ENCODE measurements around the gene DCAF5. TPM values are rescaled to one million over a fixed set of nuclear protein-coding genes. Genes with fewer than 3 reads are reported as not detected.
A peak's percentile ranks its signal among the peaks of the same experiment; 100 is the strongest.

Gene DCAF5
- total and polyA plus RNA-seq, 2 of the 13 experiments (the other 11 are each of a cell fraction or from before 2014, with no cell fraction given), result 13.4 to 31.6 TPM

DNA sequence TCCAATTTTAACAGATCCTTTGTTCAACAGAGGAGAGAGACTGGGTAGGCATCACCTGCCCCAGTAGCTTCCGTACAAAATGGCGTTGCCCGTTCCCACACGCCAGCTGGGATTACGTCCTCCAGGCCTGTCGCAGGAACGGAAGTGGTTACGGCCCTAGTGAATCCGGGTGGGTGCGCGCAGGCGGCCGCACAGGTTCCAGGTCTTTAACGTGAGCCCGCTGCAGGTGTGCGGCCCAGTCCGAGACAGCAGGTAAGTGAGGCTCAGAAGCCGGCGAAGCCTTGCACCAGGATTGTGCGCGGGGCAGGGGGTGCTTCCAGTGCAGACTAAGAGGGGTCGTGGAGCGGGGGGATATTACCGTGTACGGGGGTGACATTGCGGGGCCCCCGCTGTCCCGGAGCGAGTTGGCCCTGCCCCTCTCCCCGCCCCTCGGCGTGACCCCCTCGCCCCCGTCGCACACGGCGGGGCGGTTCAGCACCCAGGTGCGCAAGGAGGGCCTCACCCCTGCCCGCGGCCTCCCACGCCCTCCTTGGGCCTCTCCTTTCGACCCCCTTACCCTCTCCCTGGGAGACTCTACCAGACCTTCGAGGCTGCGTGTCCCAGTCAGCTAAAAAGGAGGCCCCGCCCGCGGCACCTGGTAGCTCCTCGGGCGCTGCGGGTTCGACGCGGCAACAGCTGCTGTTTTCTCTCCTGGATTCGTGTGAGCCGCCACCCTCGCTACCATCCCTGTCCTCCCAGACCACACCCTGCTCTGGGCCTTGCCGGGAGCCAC lies 38.6 kb upstream of the DCAF5 start, which contains the start of gene EXD2 (continued):
- TF ChIP-seq, protein P1, sequence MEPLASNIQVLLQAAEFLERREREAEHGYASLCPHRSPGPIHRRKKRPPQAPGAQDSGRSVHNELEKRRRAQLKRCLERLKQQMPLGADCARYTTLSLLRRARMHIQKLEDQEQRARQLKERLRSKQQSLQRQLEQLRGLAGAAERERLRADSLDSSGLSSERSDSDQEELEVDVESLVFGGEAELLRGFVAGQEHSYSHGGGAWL (CRISPR knock-in tag; IDR thresholded peaks at IDR 0.05), result no peak
- TF ChIP-seq SALL2 (CRISPR knock-in tag; IDR thresholded peaks at IDR 0.05) (peak; percentile 94), DMTF1 (CRISPR knock-in tag; IDR thresholded peaks at IDR 0.05) (no peak), ZNF224 (CRISPR knock-in tag; IDR thresholded peaks at IDR 0.05) (no peak), MNT (IDR thresholded peaks at IDR 0.05) (no peak), HOXD1 (CRISPR knock-in tag; IDR thresholded peaks at IDR 0.05) (peak; percentile 80), ZNF550 (CRISPR knock-in tag; IDR thresholded peaks at IDR 0.05; ENCODE audit: borderline replicate concordance) (no peak), KLF15 (CRISPR knock-in tag; IDR thresholded peaks at IDR 0.05; ENCODE audit: borderline replicate concordance) (peak; percentile 77; the same call in 1 of the 2 replicates), RARG (CRISPR knock-in tag; IDR thresholded peaks at IDR 0.05; ENCODE audit: low read depth) (no peak), ZSCAN22 (CRISPR knock-in tag; IDR thresholded peaks at IDR 0.05) (no peak), ATAD3A (CRISPR knock-in tag; IDR thresholded peaks at IDR 0.05) (no peak), TRIM24 (CRISPR knock-in tag; IDR thresholded peaks at IDR 0.05) (no peak), MXI1 (IDR thresholded peaks at IDR 0.05; ENCODE audit: borderline replicate concordance, low read depth, low read length) (peak; percentile 71; the same call in 1 of the 3 replicates), PRPF4 (IDR thresholded peaks at IDR 0.05; ENCODE audit: low read depth, low read length, poor library complexity, severe bottlenecking) (no peak), HMG20A (CRISPR knock-in tag; IDR thresholded peaks at IDR 0.05; ENCODE audit: borderline replicate concordance) (0 out of 2 replicates have a peak, but pooled peaks have one; percentile 13), SETDB1 (CRISPR knock-in tag; IDR thresholded peaks at IDR 0.05; ENCODE audit: borderline replicate concordance) (no peak)
- TF ChIP-seq, protein P2, sequence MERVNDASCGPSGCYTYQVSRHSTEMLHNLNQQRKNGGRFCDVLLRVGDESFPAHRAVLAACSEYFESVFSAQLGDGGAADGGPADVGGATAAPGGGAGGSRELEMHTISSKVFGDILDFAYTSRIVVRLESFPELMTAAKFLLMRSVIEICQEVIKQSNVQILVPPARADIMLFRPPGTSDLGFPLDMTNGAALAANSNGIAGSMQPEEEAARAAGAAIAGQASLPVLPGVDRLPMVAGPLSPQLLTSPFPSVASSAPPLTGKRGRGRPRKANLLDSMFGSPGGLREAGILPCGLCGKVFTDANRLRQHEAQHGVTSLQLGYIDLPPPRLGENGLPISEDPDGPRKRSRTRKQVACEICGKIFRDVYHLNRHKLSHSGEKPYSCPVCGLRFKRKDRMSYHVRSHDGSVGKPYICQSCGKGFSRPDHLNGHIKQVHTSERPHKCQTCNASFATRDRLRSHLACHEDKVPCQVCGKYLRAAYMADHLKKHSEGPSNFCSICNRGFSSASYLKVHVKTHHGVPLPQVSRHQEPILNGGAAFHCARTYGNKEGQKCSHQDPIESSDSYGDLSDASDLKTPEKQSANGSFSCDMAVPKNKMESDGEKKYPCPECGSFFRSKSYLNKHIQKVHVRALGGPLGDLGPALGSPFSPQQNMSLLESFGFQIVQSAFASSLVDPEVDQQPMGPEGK (CRISPR knock-in tag; IDR thresholded peaks at IDR 0.05), result peak; percentile 96
- TF ChIP-seq, protein P3, sequence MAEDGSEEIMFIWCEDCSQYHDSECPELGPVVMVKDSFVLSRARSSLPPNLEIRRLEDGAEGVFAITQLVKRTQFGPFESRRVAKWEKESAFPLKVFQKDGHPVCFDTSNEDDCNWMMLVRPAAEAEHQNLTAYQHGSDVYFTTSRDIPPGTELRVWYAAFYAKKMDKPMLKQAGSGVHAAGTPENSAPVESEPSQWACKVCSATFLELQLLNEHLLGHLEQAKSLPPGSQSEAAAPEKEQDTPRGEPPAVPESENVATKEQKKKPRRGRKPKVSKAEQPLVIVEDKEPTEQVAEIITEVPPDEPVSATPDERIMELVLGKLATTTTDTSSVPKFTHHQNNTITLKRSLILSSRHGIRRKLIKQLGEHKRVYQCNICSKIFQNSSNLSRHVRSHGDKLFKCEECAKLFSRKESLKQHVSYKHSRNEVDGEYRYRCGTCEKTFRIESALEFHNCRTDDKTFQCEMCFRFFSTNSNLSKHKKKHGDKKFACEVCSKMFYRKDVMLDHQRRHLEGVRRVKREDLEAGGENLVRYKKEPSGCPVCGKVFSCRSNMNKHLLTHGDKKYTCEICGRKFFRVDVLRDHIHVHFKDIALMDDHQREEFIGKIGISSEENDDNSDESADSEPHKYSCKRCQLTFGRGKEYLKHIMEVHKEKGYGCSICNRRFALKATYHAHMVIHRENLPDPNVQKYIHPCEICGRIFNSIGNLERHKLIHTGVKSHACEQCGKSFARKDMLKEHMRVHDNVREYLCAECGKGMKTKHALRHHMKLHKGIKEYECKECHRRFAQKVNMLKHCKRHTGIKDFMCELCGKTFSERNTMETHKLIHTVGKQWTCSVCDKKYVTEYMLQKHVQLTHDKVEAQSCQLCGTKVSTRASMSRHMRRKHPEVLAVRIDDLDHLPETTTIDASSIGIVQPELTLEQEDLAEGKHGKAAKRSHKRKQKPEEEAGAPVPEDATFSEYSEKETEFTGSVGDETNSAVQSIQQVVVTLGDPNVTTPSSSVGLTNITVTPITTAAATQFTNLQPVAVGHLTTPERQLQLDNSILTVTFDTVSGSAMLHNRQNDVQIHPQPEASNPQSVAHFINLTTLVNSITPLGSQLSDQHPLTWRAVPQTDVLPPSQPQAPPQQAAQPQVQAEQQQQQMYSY (CRISPR knock-in tag; IDR thresholded peaks at IDR 0.05), result no peak

Measured in HepG2 (cell line).